DND-41 (cell line): ENCODE results near the gene DLX2.

ENCODE experiments used
- ATAC-seq: fragments of 200-7000 bp; cut with Tn5 transposase; 3 replicates; pipeline ENCODE4 v1.9.1; 2021; ENCODE audit warnings: low read depth; ENCODE audit not compliant: insufficient read depth
- DNase-seq: peaks from one replicate; pipeline ENCODE4 v3.0.0-alpha.2; 2020
- H2AFZ ChIP-seq: 2 replicates; pipeline ENCODE4 v1.6.0; 2012; ENCODE audit warnings: low read depth, low read length
- H3K27ac ChIP-seq: 2 replicates; pipeline ENCODE4 v1.5.1; 2012; ENCODE audit warnings: low read length, inconsistent platforms
- H3K27me3 ChIP-seq: fragments of 200-600 bp; sonication (generic); 2 replicates; pipeline ENCODE4 v1.6.0; 2012; ENCODE audit warnings: low read length, mild to moderate bottlenecking, inconsistent platforms; ENCODE audit not compliant: insufficient read depth, poor library complexity
- H3K36me3 ChIP-seq: 2 replicates; pipeline ENCODE4 v1.5.1; 2012; ENCODE audit warnings: low read length, inconsistent platforms; ENCODE audit not compliant: insufficient read depth
- H3K4me1 ChIP-seq: 2 replicates; pipeline ENCODE4 v1.5.1; 2012; ENCODE audit warnings: mild to moderate bottlenecking, low read length; ENCODE audit not compliant: insufficient read depth
- H3K4me2 ChIP-seq: 2 replicates; pipeline ENCODE4 v1.6.0; 2012; ENCODE audit warnings: mild to moderate bottlenecking, moderate library complexity, low read length, inconsistent platforms; ENCODE audit not compliant: insufficient read depth
- H3K4me3 ChIP-seq, 2 experiments: fragments of 200-600 bp in 1 of 2; shearing (Covaris generic) in 1 of 2; 2 replicates each; pipeline ENCODE4 v1.5.1; 2012 to 2016; ENCODE audit warnings: inconsistent platforms in 2 of 2, low read length in 2 of 2, mild to moderate bottlenecking in 2 of 2, low read depth in 1 of 2, moderate library complexity in 1 of 2
- H3K79me2 ChIP-seq: 2 replicates; pipeline ENCODE4 v1.6.0; 2012; ENCODE audit warnings: low read length, inconsistent platforms; ENCODE audit not compliant: insufficient read depth
- H3K9ac ChIP-seq: 2 replicates; pipeline ENCODE4 v1.6.0; 2012; ENCODE audit warnings: low read depth, mild to moderate bottlenecking, inconsistent platforms, low read length, moderate library complexity
- H3K9me3 ChIP-seq: 2 replicates; pipeline ENCODE4 v1.5.1; 2012; ENCODE audit warnings: low read length, moderate library complexity, mild to moderate bottlenecking, inconsistent platforms; ENCODE audit not compliant: insufficient read depth, severe bottlenecking
- H4K20me1 ChIP-seq: 2 replicates; pipeline ENCODE4 v1.6.0; 2012; ENCODE audit warnings: low read length; ENCODE audit not compliant: insufficient read depth
- CTCF ChIP-seq: IDR thresholded peaks from 2 replicates; pipeline ENCODE4 v1.5.1; 2012; ENCODE audit warnings: borderline replicate concordance, low read length, moderate library complexity, mild to moderate bottlenecking; ENCODE audit not compliant: poor library complexity, severe bottlenecking; ENCODE audit errors: extremely low read depth
- EZH2 ChIP-seq: IDR thresholded peaks from 3 replicates; pipeline ENCODE4 v1.6.1; 2012; ENCODE audit warnings: borderline replicate concordance, low read depth, mild to moderate bottlenecking, moderate library complexity, low read length, inconsistent platforms; ENCODE audit not compliant: severe bottlenecking

DLX2 gene

DNA sequence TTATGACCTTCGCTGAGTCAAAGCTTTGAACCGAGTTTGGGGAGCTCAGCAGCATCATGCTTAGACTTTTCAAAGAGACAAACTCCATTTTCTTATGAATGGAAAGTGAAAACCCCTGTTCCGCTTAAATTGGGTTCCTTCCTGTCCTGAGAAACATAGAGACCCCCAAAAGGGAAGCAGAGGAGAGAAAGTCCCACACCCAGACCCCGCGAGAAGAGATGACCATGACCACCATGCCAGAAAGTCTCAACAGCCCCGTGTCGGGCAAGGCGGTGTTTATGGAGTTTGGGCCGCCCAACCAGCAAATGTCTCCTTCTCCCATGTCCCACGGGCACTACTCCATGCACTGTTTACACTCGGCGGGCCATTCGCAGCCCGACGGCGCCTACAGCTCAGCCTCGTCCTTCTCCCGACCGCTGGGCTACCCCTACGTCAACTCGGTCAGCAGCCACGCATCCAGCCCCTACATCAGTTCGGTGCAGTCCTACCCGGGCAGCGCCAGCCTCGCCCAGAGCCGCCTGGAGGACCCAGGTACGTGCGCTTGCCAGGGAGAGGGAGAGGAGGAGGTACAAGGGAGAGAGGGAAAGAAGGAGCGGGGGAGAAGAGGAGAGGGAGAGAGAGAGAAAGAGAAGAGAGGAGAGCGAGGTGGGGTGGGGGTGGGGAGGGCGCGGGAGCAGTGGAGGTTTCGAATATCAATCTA lies 17.1 kb downstream of the DLX2 start, which contains the start of gene DLX1:
Gene DLX1, plus strand, starts transcription at position 48 of the 700 bp plus-strand sequence. Its CDS starts 171 bp downstream, at position 219.
- H4K20me1 ChIP-seq = no peaks in the 10 kb centered on the region
- peak within 1 kb of the TSS; percentile 68 to 96 for H3K4me3 ChIP-seq
- peaks cover 8% of the 10 kb centered on the region for H3K36me3 ChIP-seq
- peak within 1 kb of the TSS; percentile 77 for H3K27ac ChIP-seq
- DNase-seq = no peak
- H3K4me1 ChIP-seq = peaks cover 20% of the 10 kb centered on the region
- ATAC-seq = no peak
- no peaks in the 10 kb centered on the region for H3K9me3 ChIP-seq
- peak within 1 kb of the TSS; percentile 98 for H2AFZ ChIP-seq
- TF ChIP-seq EZH2 (no peak), CTCF (no peak)
- no peaks in the 10 kb centered on the region for H3K79me2 ChIP-seq
- no peaks in the 10 kb centered on the region for H3K27me3 ChIP-seq
- H3K4me2 ChIP-seq = peak within 1 kb of the TSS; percentile 98
- H3K9ac ChIP-seq = peak within 1 kb of the TSS; percentile 92

GRCh38 chr2:172084645-172085459 lies 17.8 kb downstream of the DLX2 start:
- peak overlapping the region; percentile 98 for H2AFZ ChIP-seq
- H3K27me3 ChIP-seq = no peaks in the 10 kb centered on the region
- peak; percentile 92 for ATAC-seq
- TF ChIP-seq EZH2 (no peak), CTCF (peak; percentile 17)
- H3K4me3 ChIP-seq = peak overlapping the region; percentile 68 to 96
- H3K79me2 ChIP-seq = no peaks in the 10 kb centered on the region
- peak overlapping the region; percentile 92 for H3K9ac ChIP-seq
- peaks cover 8% of the 10 kb centered on the region for H3K36me3 ChIP-seq
- peak overlapping the region; percentile 77 for H3K27ac ChIP-seq
- no peaks in the 10 kb centered on the region for H4K20me1 ChIP-seq
- peaks cover 20% of the 10 kb centered on the region for H3K4me1 ChIP-seq
- peak; percentile 88 for DNase-seq
- no peaks in the 10 kb centered on the region for H3K9me3 ChIP-seq
- peak overlapping the region; percentile 98 for H3K4me2 ChIP-seq

DNA sequence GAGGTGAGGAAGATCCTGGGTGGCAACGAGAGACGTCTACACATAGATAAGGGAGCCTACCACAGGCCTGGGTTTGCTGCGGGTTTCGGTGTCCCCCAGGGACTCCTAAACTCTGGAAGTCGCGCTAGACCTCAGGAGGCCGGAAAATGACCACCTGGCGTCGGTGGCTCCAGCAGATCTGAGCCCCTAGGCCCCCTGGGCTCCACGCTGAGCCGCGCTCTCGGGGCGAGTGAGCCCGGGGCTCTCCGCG lies 18.4 kb downstream of the DLX2 start:
- Histone ChIP-seq H3K79me2 (no peaks in the 10 kb centered on the region), H3K4me3 (peak overlapping the region; percentile 68 to 96), H3K9me3 (no peaks in the 10 kb centered on the region), H4K20me1 (no peaks in the 10 kb centered on the region), H3K4me2 (peak overlapping the region; percentile 98), H3K9ac (peak overlapping the region; percentile 92), H3K27me3 (no peaks in the 10 kb centered on the region), H3K4me1 (peaks cover 20% of the 10 kb centered on the region), H2AFZ (peak overlapping the region; percentile 98), H3K27ac (peak overlapping the region; percentile 77), H3K36me3 (peaks cover 8% of the 10 kb centered on the region)
- TF ChIP-seq EZH2 = no peak
- peak; percentile 2; the same call in 1 of the 3 replicates for ATAC-seq
- no peak for DNase-seq
